Stimulated activated CD4-positive, alpha-beta T cell treated with anti-CD3 and anti-CD28 coated beads, Interleukin-4, amount 100 ng/mL, for 1 hour (primary cell): ENCODE data around the gene SLC25A11.

Experiments used
- DNase-seq: peaks from one replicate; pipeline ENCODE4 v3.0.0-alpha.2; 2020

SLC25A11 gene

DNA sequence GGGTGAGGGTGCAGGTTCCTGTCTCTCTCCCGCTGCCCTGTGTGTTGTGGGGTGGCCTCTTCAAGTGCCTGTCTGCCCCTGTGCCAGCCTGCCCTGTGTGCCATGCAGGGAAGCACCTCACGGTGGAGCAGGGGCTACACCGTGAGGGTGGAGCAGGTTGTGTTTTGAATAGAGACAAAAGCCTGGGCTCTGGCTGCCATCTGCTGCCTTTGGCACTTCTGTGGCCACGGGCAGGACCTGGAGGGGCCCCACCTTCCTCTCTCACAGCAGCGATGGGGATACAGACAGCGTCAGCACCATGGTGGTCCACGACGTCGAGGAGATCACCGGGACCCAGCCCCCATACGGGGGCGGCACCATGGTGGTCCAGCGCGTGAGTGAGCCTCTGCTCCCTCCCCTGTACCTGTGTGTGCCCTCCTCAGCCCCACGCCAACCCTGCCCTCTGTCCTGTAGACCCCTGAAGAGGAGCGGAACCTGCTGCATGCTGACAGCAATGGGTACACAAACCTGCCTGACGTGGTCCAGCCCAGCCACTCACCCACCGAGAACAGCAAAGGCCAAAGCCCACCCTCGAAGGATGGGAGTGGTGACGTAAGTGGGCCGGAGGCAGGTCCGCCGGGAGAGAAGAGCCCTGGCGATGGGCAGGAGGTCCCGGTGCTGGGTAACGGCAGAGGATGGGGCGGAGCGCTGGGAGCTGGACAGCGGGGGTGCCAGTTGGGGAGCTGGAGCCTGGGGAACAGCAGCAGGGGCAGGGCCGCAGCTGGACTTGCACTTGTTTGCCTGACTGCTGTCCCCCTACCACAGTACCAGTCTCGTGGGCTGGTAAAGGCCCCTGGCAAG lies 45.9 kb downstream of the SLC25A11 start:
- no peak for DNase-seq

DNA sequence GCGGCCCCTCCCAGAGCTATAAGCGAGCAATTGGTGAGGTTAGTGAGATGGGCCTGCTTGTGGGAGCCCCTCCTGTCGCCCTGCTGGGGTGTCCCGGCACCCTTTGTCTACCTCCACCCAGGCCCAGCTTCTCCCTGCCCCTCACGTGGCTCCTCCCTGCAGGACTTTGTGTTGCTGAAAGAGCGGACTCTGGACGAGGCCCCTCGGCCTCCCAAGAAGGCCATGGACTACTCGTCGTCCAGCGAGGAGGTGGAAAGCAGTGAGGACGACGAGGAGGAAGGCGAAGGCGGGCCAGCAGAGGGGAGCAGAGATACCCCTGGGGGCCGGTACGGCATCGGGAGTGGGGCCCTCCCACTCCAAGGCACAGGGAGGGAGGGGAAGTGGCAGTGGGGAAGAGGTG lies 46.6 kb downstream of the SLC25A11 start:
- no peak for DNase-seq

DNA sequence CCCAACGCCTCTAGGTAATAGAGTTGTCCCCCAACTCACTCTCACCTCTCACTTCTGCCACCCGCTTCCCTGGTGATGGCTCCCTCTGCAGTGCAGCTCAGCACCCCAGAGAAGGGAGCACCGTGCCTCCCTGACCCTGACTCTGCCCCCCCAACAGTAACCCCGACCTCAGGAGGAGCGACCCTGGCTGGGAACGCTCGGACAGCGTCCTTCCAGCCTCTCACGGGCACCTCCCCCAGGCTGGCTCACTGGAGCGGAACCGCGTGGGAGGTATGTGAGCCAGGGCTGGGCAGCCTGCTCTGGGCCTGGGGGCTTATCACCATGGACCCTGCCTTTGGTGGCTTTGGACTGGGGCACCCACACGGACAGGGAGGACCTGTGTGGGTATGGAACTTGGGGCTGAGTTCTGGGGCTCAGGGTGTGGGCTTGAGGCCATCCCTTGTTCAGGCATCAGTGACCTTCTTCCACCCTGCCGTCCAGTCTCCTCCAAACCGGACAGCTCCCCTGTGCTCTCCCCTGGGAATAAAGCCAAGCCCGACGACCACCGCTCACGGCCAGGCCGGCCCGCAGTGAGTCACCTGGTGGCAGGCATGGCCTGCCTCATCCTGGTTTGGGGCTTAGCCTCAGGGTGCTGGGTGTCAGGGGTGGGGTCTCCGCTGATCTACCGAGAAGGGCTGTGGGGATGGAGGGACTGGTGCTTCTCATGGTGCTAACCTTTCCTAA lies 47.2 kb downstream of the SLC25A11 start:
- DNase-seq = no peak

DNA sequence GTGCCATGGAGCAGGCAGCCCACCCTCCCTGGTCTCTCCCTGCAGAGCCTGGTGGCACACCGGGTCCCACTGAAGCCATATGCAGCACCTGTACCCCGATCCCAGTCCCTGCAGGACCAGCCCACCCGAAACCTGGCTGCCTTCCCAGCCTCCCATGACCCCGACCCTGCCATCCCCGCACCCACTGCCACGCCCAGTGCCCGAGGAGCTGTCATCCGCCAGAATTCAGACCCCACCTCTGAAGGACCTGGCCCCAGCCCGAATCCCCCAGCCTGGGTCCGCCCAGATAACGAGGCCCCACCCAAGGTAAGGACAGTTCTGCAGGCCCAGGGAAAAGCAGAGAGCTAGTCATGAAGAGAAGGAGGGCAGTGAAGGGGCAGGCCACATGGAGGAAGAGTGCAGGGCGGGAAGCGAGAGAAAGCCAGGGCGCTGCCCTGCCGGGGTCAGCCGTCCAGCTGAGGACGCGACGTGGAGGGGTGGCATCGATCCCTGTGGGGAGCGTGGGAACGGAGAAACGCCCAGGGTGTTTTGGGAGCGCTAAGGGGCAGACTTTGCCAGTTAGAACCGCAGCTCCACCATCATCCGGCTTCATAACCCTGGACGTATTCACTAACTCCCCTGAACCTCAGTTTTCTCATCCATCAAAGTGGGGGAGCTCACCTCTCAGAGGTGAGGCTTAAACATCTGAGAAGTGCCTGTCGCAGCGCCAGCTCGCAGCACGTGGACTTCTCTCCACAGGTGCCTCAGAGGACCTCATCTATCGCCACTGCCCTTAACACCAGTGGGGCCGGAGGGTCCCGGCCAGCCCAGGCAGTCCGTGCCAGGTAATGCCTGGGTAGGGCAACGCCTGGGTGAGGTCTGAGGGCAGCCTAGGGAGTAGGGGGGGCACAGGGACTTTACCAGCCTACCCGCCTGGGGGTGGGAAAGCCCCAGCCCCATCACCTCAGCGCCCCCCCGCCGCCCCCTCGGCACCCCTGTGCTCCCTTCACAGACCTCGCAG lies 48.1 kb downstream of the SLC25A11 start:
- no peak for DNase-seq

DNA sequence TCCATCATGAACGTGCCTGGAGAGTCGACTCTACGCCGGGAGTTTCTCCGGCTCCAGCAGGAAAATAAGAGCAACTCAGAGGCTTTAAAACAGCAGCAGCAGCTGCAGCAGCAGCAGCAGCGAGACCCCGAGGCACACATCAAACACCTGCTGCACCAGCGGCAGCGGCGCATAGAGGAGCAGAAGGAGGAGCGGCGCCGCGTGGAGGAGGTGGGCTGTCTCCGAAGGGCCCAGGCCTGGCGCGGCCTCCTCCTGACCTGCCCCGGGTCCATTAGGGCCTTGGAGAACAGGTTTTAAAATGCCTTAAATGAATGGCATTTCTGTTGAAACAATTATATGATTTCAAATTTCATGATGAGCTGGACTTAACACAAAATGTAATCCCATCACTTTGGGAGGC lies 52.3 kb downstream of the SLC25A11 start:
- DNase-seq = no peak
